ENCODE measurements around the gene TRIM17.

TRIM17 gene

GRCh38 chr1:228372183-228373003 lies 44.3 kb downstream of the TRIM17 start:
- H3K36me3 ChIP-seq: no peaks in the 10 kb centered on the region
- TF ChIP-seq CTCF (IDR thresholded peaks at IDR 0.05; ENCODE audit: low read depth, low read length): no peak
- DNase-seq: peak; percentile 3
- no peaks in the 10 kb centered on the region for H3K27me3 ChIP-seq (ENCODE audit: insufficient read depth, low read depth, severe bottlenecking)
- H3K4me3 ChIP-seq (ENCODE audit: low read depth, low read length): no peak overlapping the region
- H3K27ac ChIP-seq: no peak overlapping the region
- H3K9me3 ChIP-seq (ENCODE audit: severe bottlenecking): no peaks in the 10 kb centered on the region

DNA sequence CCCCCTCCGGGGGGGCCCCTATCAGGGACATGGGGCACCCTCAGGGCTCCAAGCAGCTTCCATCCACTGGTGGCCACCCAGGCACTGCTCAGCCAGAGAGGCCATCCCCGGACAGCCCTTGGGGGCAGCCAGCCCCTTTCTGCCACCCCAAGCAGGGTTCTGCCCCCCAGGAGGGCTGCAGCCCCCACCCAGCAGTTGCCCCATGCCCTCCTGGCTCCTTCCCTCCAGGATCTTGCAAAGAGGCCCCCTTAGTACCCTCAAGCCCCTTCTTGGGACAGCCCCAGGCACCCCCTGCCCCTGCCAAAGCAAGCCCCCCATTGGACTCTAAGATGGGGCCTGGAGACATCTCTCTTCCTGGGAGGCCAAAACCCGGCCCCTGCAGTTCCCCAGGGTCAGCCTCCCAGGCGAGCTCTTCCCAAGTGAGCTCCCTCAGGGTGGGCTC lies 44.9 kb downstream of the TRIM17 start:
- H3K4me3 ChIP-seq (ENCODE audit: low read depth, low read length): no peak overlapping the region
- no peak for DNase-seq
- no peak overlapping the region for H3K27ac ChIP-seq
- H3K27me3 ChIP-seq (ENCODE audit: insufficient read depth, low read depth, severe bottlenecking): no peaks in the 10 kb centered on the region
- TF ChIP-seq CTCF (IDR thresholded peaks at IDR 0.05; ENCODE audit: low read depth, low read length): no peak
- no peaks in the 10 kb centered on the region for H3K36me3 ChIP-seq
- no peaks in the 10 kb centered on the region for H3K9me3 ChIP-seq (ENCODE audit: severe bottlenecking)

DNA sequence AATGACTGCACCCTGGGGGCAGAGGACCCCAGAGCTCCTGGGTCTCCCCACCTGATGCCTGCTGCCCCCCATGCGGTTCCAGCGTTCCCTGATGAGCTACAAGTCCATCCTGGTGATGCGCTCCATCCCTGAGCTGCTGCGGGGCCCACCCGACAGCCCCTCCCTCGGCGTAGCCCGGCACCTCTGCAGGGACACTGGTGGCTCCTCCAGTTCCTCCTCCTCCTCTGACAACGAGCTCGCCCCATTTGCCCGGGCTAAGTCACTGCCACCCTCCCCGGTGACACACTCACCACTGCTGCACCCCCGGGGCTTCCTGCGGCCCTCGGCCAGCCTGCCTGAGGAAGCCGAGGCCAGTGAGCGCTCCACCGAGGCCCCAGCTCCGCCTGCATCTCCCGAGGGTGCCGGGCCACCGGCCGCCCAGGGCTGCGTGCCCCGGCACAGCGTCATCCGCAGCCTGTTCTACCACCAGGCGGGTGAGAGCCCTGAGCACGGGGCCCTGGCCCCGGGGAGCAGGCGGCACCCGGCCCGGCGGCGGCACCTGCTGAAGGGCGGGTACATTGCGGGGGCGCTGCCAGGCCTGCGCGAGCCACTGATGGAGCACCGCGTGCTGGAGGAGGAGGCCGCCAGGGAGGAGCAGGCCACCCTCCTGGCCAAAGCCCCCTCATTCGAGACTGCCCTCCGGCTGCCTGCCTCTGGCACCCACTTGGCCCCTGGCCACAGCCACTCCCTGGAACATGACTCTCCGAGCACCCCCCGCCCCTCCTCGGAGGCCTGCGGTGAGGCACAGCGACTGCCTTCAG lies 45.5 kb downstream of the TRIM17 start:
- Histone ChIP-seq H3K4me3 (ENCODE audit: low read depth, low read length) (no peak overlapping the region), H3K36me3 (no peaks in the 10 kb centered on the region), H3K27ac (no peak overlapping the region), H3K9me3 (ENCODE audit: severe bottlenecking) (no peaks in the 10 kb centered on the region), H3K27me3 (ENCODE audit: insufficient read depth, low read depth, severe bottlenecking) (no peaks in the 10 kb centered on the region)
- no peak for TF ChIP-seq CTCF (IDR thresholded peaks at IDR 0.05; ENCODE audit: low read depth, low read length)
- DNase-seq: peak; percentile 5

DNA sequence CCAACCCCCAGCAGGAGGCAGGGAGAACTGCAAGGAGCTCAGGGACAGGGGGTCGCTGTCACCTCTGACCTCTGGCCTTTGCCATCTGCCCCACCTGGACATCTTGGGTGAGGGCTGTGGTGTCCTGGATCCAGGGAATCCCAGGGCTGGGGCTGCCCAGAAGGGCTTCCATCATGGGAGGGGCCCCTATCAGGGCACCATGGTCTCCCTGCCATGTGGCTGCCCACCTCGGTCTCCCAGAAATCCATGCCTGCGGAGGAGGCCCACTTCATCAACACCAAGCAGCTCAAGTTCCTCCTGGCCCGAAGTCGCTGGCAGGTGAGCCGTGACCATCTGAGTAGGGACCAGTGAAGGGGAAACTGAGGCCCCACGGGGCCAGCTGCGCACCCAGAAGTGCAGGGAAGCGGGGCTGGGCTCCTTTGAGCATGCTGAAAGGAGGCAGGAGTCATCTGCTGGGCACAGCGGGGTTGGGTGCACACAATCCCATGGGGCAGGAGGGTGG lies 46.2 kb downstream of the TRIM17 start:
- Histone ChIP-seq H3K9me3 (ENCODE audit: severe bottlenecking) (no peaks in the 10 kb centered on the region), H3K27ac (no peak overlapping the region), H3K36me3 (no peaks in the 10 kb centered on the region), H3K4me3 (ENCODE audit: low read depth, low read length) (no peak overlapping the region), H3K27me3 (ENCODE audit: insufficient read depth, low read depth, severe bottlenecking) (no peaks in the 10 kb centered on the region)
- TF ChIP-seq CTCF (IDR thresholded peaks at IDR 0.05; ENCODE audit: low read depth, low read length): no peak
- DNase-seq: peak; percentile 0

- no peaks in the 10 kb centered on the region for H3K27me3 ChIP-seq (ENCODE audit: insufficient read depth, low read depth, severe bottlenecking)
- TF ChIP-seq CTCF (IDR thresholded peaks at IDR 0.05; ENCODE audit: low read depth, low read length): no peak
- H3K4me3 ChIP-seq (ENCODE audit: low read depth, low read length): no peak overlapping the region
- H3K36me3 ChIP-seq: no peaks in the 10 kb centered on the region
- no peak overlapping the region for H3K27ac ChIP-seq
- no peaks in the 10 kb centered on the region for H3K9me3 ChIP-seq (ENCODE audit: severe bottlenecking)
- DNase-seq: peak; percentile 2
Measured at GRCh38 chr1:228369608-228370438, 46.8 kb downstream of the TRIM17 start.
